Endothelial cell of umbilical vein (primary cell): ENCODE data around the gene MYH3. TPM values are rescaled to one million over a fixed set of nuclear protein-coding genes. Genes with fewer than 3 reads are reported as not detected.

ENCODE experiments used
- BruUV-seq: library from RNA; stranded (reverse); fragments of 400-500 nt; replicated peaks from 2 replicates; lab custom pipeline; 2021; lab: Mats Ljungman, UMichigan
- CTCF ChIA-PET: fragments of 300-600, 350-600 bp; sonication (Branson Sonifier 250); formaldehyde crosslinking; loops from one replicate; lab custom pipeline; 2021; ENCODE audit warnings: antibody characterized with exemption, inconsistent platforms; lab: Charles Lee
- POLR2A ChIA-PET: fragments of 300-600, 350-600 bp; sonication (Branson Sonifier 250); formaldehyde crosslinking; loops from one replicate; lab custom pipeline; 2021; ENCODE audit warnings: antibody characterized with exemption, inconsistent platforms; lab: Charles Lee
- DNase-seq: peaks from one replicate; pipeline ENCODE4 v3.0.0-alpha.2; 2011; ENCODE audit warnings: low read depth, low spot score
- FAIRE-seq: peaks from 2 replicates; lab custom pipeline; 2011; peaks lifted over from hg19 to GRCh38; lab: Jason Lieb, UNC
- H2AFZ ChIP-seq: 2 replicates; pipeline ENCODE4 v1.6.0; 2012; ENCODE audit warnings: low read depth, low read length, control low read depth, inconsistent platforms
- H3K27ac ChIP-seq: 2 replicates; pipeline ENCODE4 v1.5.1; 2011; ENCODE audit warnings: low read depth, mild to moderate bottlenecking, control low read depth, low read length, moderate library complexity; ENCODE audit not compliant: insufficient read depth
- H3K27me3 ChIP-seq, 2 experiments: 2 replicates each; pipeline versions ENCODE4 v1.6.0 to v1.6.1; 2011; ENCODE audit warnings: low read length in 2 of 2, mixed read lengths in 1 of 2; ENCODE audit not compliant: control insufficient read depth in 2 of 2, insufficient read depth in 2 of 2
- H3K36me3 ChIP-seq, 2 experiments: 2 replicates in 1 of 2; 3 replicates in 1 of 2; pipeline ENCODE4 v1.5.1; 2011; ENCODE audit warnings: low read length in 2 of 2, mild to moderate bottlenecking in 1 of 2, moderate library complexity in 1 of 2; ENCODE audit not compliant: control insufficient read depth in 2 of 2, insufficient read depth in 2 of 2; ENCODE audit errors: extremely low read depth in 1 of 2
- H3K4me1 ChIP-seq: 3 replicates; pipeline ENCODE4 v1.5.1; 2011; ENCODE audit warnings: mild to moderate bottlenecking, low read length; ENCODE audit not compliant: control insufficient read depth, insufficient read depth; ENCODE audit errors: extremely low read depth
- H3K4me2 ChIP-seq: 2 replicates; pipeline ENCODE4 v1.6.1; 2011; ENCODE audit warnings: low read length, control low read depth, mixed read lengths; ENCODE audit not compliant: insufficient read depth
- H3K4me3 ChIP-seq, 3 experiments: fragments of 200-600 bp in 1 of 3; sonication (generic), shearing (Covaris generic) in 1 of 3; replicated peaks in 1 of 3; 2 replicates each; pipeline ENCODE4 v1.5.1; 2011 to 2016; ENCODE audit warnings: control low read depth in 3 of 3, low read length in 3 of 3, mild to moderate bottlenecking in 2 of 3, inconsistent platforms in 1 of 3, low read depth in 1 of 3, moderate library complexity in 1 of 3; ENCODE audit not compliant: insufficient read depth in 1 of 3
- H3K79me2 ChIP-seq: 2 replicates; pipeline ENCODE4 v1.6.0; 2012; ENCODE audit warnings: low read length, inconsistent platforms; ENCODE audit not compliant: control insufficient read depth, insufficient read depth
- H3K9ac ChIP-seq: replicated peaks from 2 replicates; pipeline ENCODE3; 2011; ENCODE audit warnings: low read length, control low read depth; ENCODE audit not compliant: insufficient read depth; ENCODE audit errors: extremely low read depth
- H3K9me1 ChIP-seq: replicated peaks from 3 replicates; pipeline ENCODE4 v1.6.0; 2011; ENCODE audit warnings: mild to moderate bottlenecking, low read length; ENCODE audit not compliant: control insufficient read depth, insufficient read depth; ENCODE audit errors: extremely low read depth
- H3K9me3 ChIP-seq: replicated peaks from 2 replicates; pipeline ENCODE4 v1.5.1; 2012; ENCODE audit warnings: low read length, inconsistent platforms; ENCODE audit not compliant: control insufficient read depth, insufficient read depth
- H4K20me1 ChIP-seq: replicated peaks from 2 replicates; pipeline ENCODE3; 2011; ENCODE audit warnings: mild to moderate bottlenecking, low read length; ENCODE audit not compliant: control insufficient read depth, insufficient read depth; ENCODE audit errors: extremely low read depth
- CTCF ChIP-seq, 2 donors: IDR thresholded peaks; 1 replicate in 1 of 2; 2 replicates in 1 of 2; pipeline ENCODE4 v1.5.1; 2011; ENCODE audit warnings: low read length in 2 of 2, mild to moderate bottlenecking in 2 of 2, moderate library complexity in 2 of 2, control low read depth in 1 of 2, inconsistent platforms in 1 of 2, low read depth in 1 of 2; ENCODE audit not compliant: insufficient read depth in 1 of 2; ENCODE audit errors: extremely low read depth in 1 of 2
- EZH2 ChIP-seq: IDR thresholded peaks from 2 replicates; pipeline ENCODE4 v1.6.1; 2012; ENCODE audit warnings: borderline replicate concordance, low read depth, mild to moderate bottlenecking, moderate library complexity, low read length, inconsistent platforms; ENCODE audit not compliant: severe bottlenecking
- FOS ChIP-seq: IDR thresholded peaks from 2 replicates; pipeline ENCODE4 v1.6.1; 2011; ENCODE audit warnings: mild to moderate bottlenecking, low read length, moderate library complexity, borderline replicate concordance; ENCODE audit not compliant: insufficient read depth
- GATA2 ChIP-seq: IDR thresholded peaks from 2 replicates; pipeline ENCODE4 v1.7.0; 2011; ENCODE audit warnings: low read depth, mild to moderate bottlenecking, moderate library complexity, mixed read lengths, low read length; ENCODE audit not compliant: insufficient read length, insufficient read depth
- JUN ChIP-seq: IDR thresholded peaks from 2 replicates; pipeline ENCODE4 v1.6.1; 2011; ENCODE audit warnings: borderline replicate concordance, low read depth; ENCODE audit not compliant: insufficient read length, insufficient read depth
- MYC ChIP-seq: IDR thresholded peaks from one replicate; pipeline ENCODE4 v1.6.1; 2011; ENCODE audit warnings: mild to moderate bottlenecking, low read depth, low read length
- POLR2A ChIP-seq: IDR thresholded peaks from 2 replicates; pipeline ENCODE4 v1.6.1; 2012; ENCODE audit warnings: low read depth, mild to moderate bottlenecking, control low read depth, low read length
- POLR2AphosphoS5 ChIP-seq: IDR thresholded peaks from 2 replicates; pipeline ENCODE4 v1.6.1; 2012; ENCODE audit warnings: low read depth, mild to moderate bottlenecking, control low read depth, low read length, moderate library complexity; ENCODE audit not compliant: insufficient read depth
- dilution Hi-C: fragments of 300-500 bp; cut with MboI; formaldehyde crosslinking; loops from one replicate; pipeline ENCODE4 v1.15.0; 2019; ENCODE audit warnings: low sequenced_read_pairs; ENCODE audit not compliant: extremely low pct_ligation_motif_present
- intact Hi-C: fragments of 100-400 bp; cut with micrococcal nuclease; formaldehyde crosslinking; loops from one replicate; pipeline ENCODE4 v1.10.0; 2022
- polyA plus RNA-seq, 4 experiments: library from polyadenylated mRNA; depleted of rRNA in 3 of 4; stranded (reverse) in 3 of 4; unstranded in 1 of 4; fragments of >200 nt; gene quantifications; 2 replicates each; pipeline versions ENCODE4 v1.2.1 to v1.2.3, GENCODE V29; 2011 to 2012; ENCODE audit warnings: missing spikeins in 1 of 4
- total RNA-seq: library from RNA; stranded (reverse); gene quantifications from 2 replicates; pipeline ENCODE4 v1.2.3, GENCODE V29; 2021
- TF ChIP-seq, protein P1 (sequence below): IDR thresholded peaks from 2 replicates; pipeline ENCODE4 v1.6.1; 2011; ENCODE audit not compliant: insufficient read depth, insufficient read length

The MYH3 gene
- total and polyA plus RNA-seq, 2 donors (not counting 3 experiments of a cell fraction or from before 2014, with no cell fraction given) = 0.65 to 0.73 TPM

- no peak overlapping the region for H3K4me3 ChIP-seq
- TF ChIP-seq CTCF (IDR thresholded peaks at IDR 0.05; ENCODE audit: extremely low read depth in 1 of 2, insufficient read depth in 1 of 2, low read depth in 1 of 2, low read length in 2 of 2) (no peak), GATA2 (no peak), EZH2 (no peak), POLR2A (no peak), POLR2AphosphoS5 (no peak), FOS (no peak), JUN (no peak), MYC (no peak)
- TF ChIP-seq, protein P1, sequence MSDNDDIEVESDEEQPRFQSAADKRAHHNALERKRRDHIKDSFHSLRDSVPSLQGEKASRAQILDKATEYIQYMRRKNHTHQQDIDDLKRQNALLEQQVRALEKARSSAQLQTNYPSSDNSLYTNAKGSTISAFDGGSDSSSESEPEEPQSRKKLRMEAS = no peak
- no peaks in the 10 kb centered on the region for H3K4me1 ChIP-seq
- H3K79me2 ChIP-seq = no peaks in the 10 kb centered on the region
- no peak for FAIRE-seq
- dilution Hi-C loops = no loop called here
- CTCF ChIA-PET = interaction anchor here (1.3 kb wide), 1 partner anchor 16 kb away, joined by 6 read pairs; no protein-coding TSS in a partner anchor
- H2AFZ ChIP-seq = no peak overlapping the region
- H3K9ac ChIP-seq = no peak overlapping the region
- DNase-seq = no peak
- H3K36me3 ChIP-seq = no peaks in the 10 kb centered on the region
- H4K20me1 ChIP-seq = no peaks in the 10 kb centered on the region
- H3K9me3 ChIP-seq = no peaks in the 10 kb centered on the region
- H3K27me3 ChIP-seq = no peaks in the 10 kb centered on the region
- no peaks in the 10 kb centered on the region for H3K9me1 ChIP-seq
- intact Hi-C loops = no loop called here
- H3K27ac ChIP-seq = no peak overlapping the region
- POLR2A ChIA-PET = no interaction called here
- no peak overlapping the region for H3K4me2 ChIP-seq
- BruUV-seq = no TSS peak
Observed at GRCh38 chr17:10598621-10599020, 58.5 kb downstream of the MYH3 start.
